Measurements from ENCODE around the gene TCF19.

DNA sequence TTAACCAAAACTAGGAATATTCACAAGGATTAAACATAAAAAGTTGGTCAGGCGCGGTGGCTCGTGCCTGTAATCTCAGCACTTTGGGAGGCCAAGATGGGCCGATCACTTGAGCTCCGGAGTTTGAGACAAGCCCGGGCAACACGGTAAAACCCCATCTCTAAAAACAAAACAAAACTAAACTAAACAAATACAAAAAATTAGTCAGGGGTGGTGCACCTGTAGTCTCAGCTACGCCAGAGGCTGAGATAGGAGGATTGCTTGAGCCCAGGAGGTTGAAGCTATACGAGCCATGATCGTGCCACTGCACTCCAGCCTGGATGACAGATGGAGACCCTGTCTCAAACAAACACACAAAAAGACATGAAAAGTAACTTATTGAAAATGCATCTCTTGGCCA lies 22.7 kb upstream of the TCF19 start:
- TF ChIP-seq CTCF (IDR thresholded peaks at IDR 0.05; ENCODE audit: poor library complexity, severe bottlenecking) (no peak), EZH2 (IDR thresholded peaks at IDR 0.05; ENCODE audit: borderline replicate concordance, insufficient read depth, low read length, poor library complexity, severe bottlenecking) (no peak), POLR2AphosphoS5 (IDR thresholded peaks at IDR 0.05) (no peak), EP300 (conservative IDR thresholded peaks at IDR 0.05; ENCODE audit: poor library complexity, severe bottlenecking) (no peak), TAF1 (IDR thresholded peaks at IDR 0.05; ENCODE audit: low read depth) (no peak), REST (IDR thresholded peaks at IDR 0.05; ENCODE audit: borderline replicate concordance) (no peak), SMC3 (conservative IDR thresholded peaks at IDR 0.05; ENCODE audit: poor library complexity) (no peak), RAD21 (conservative IDR thresholded peaks at IDR 0.05) (no peak), MXI1 (conservative IDR thresholded peaks at IDR 0.05; ENCODE audit: poor library complexity, severe bottlenecking) (no peak)
